H9 (cell line): ENCODE data around the gene FARP1. TPM values are rescaled to one million over a fixed set of nuclear protein-coding genes. Genes with fewer than 3 reads are reported as not detected.

Experiments
- DNase-seq: peaks from one replicate; pipeline ENCODE4 v3.0.0-alpha.2; 2017
- H2AFZ ChIP-seq: one replicate; pipeline ENCODE4 v1.6.1; 2013; ENCODE audit warnings: mild to moderate bottlenecking, low read length, control low read depth, moderate library complexity
- H2AK5ac ChIP-seq: 2 replicates; pipeline ENCODE4 v1.6.1; 2013; ENCODE audit warnings: low read length, control low read depth, mixed read lengths; ENCODE audit not compliant: insufficient read length
- H2BK120ac ChIP-seq: one replicate; pipeline ENCODE4 v1.6.1; 2013; ENCODE audit warnings: low read depth, mild to moderate bottlenecking, low read length, control low read depth, inconsistent platforms; ENCODE audit not compliant: poor library complexity, severe bottlenecking
- H2BK12ac ChIP-seq: 2 replicates; pipeline ENCODE4 v1.6.1; 2013; ENCODE audit warnings: low read length, control low read depth, mixed read lengths, low read depth; ENCODE audit not compliant: insufficient read length
- H2BK15ac ChIP-seq: 2 replicates; pipeline ENCODE4 v1.6.1; 2013; ENCODE audit warnings: low read depth, low read length, control low read depth
- H2BK20ac ChIP-seq: one replicate; pipeline ENCODE4 v1.6.1; 2013; ENCODE audit warnings: low read depth, mild to moderate bottlenecking, low read length, control low read depth, inconsistent platforms; ENCODE audit not compliant: poor library complexity, severe bottlenecking
- H2BK5ac ChIP-seq: 2 replicates; pipeline ENCODE4 v1.6.1; 2013; ENCODE audit warnings: low read length, control low read depth, mixed read lengths; ENCODE audit not compliant: insufficient read length
- H3K14ac ChIP-seq: 2 replicates; pipeline ENCODE4 v1.6.1; 2013; ENCODE audit warnings: low read length, control low read depth; ENCODE audit not compliant: insufficient read depth
- H3K18ac ChIP-seq: 2 replicates; pipeline ENCODE4 v1.6.1; 2013; ENCODE audit warnings: low read depth, mild to moderate bottlenecking, mixed read lengths, low read length, control low read depth; ENCODE audit not compliant: insufficient read length
- H3K23ac ChIP-seq: 2 replicates; pipeline ENCODE4 v1.6.1; 2013; ENCODE audit warnings: low read length, control low read depth, mixed read lengths, low read depth; ENCODE audit not compliant: insufficient read length
- H3K23me2 ChIP-seq: 2 replicates; pipeline ENCODE4 v1.6.1; 2013; ENCODE audit warnings: low read depth, mild to moderate bottlenecking, mixed read lengths, low read length, control low read depth; ENCODE audit not compliant: insufficient read length, poor library complexity, severe bottlenecking
- H3K27ac ChIP-seq: 2 replicates; pipeline ENCODE4 v1.5.1; 2013; ENCODE audit warnings: low read length, control low read depth, mixed read lengths, low read depth; ENCODE audit not compliant: insufficient read length
- H3K27me3 ChIP-seq: 2 replicates; pipeline ENCODE4 v1.6.1; 2013; ENCODE audit warnings: low read length, control low read depth, inconsistent platforms; ENCODE audit not compliant: insufficient read depth
- H3K4ac ChIP-seq: 2 replicates; pipeline ENCODE4 v1.6.1; 2013; ENCODE audit warnings: low read depth, mild to moderate bottlenecking, control low read depth, inconsistent platforms, low read length, moderate library complexity
- H3K4me1 ChIP-seq: 2 replicates; pipeline ENCODE4 v1.6.1; 2013; ENCODE audit warnings: low read length, control low read depth, inconsistent platforms; ENCODE audit not compliant: insufficient read depth
- H3K4me2 ChIP-seq: 2 replicates; pipeline ENCODE4 v1.6.1; 2013; ENCODE audit warnings: low read length, control low read depth, mixed read lengths; ENCODE audit not compliant: insufficient read length, insufficient read depth
- H3K56ac ChIP-seq: 2 replicates; pipeline ENCODE4 v1.6.1; 2013; ENCODE audit warnings: low read depth, mild to moderate bottlenecking, mixed read lengths, low read length, control low read depth; ENCODE audit not compliant: insufficient read length
- H3K79me1 ChIP-seq: 2 replicates; pipeline ENCODE4 v1.6.1; 2013; ENCODE audit warnings: low read depth, mild to moderate bottlenecking, moderate library complexity, low read length, control low read depth, inconsistent platforms; ENCODE audit not compliant: insufficient read depth, poor library complexity, severe bottlenecking
- H3K79me2 ChIP-seq: 2 replicates; pipeline ENCODE4 v1.6.1; 2013; ENCODE audit warnings: low read length, control low read depth, inconsistent platforms; ENCODE audit not compliant: insufficient read depth
- H3K9ac ChIP-seq: 2 replicates; pipeline ENCODE4 v1.6.1; 2013; ENCODE audit warnings: low read length, control low read depth, mixed read lengths; ENCODE audit not compliant: insufficient read length; ENCODE audit errors: extremely low read depth
- H3K9me3 ChIP-seq: one replicate; pipeline ENCODE4 v1.6.1; 2013; ENCODE audit warnings: low read depth, low read length, inconsistent platforms; ENCODE audit not compliant: control insufficient read depth
- H3T11ph ChIP-seq: one replicate; pipeline ENCODE4 v1.6.1; 2013; ENCODE audit warnings: mild to moderate bottlenecking, low read length, control low read depth, inconsistent platforms
- H4K20me1 ChIP-seq: one replicate; pipeline ENCODE4 v1.6.1; 2013; ENCODE audit not compliant: control insufficient read depth, insufficient read length, insufficient read depth
- H4K5ac ChIP-seq: 2 replicates; pipeline ENCODE4 v1.6.1; 2013; ENCODE audit warnings: low read depth, mild to moderate bottlenecking, mixed read lengths, low read length, control low read depth; ENCODE audit not compliant: insufficient read length
- H4K8ac ChIP-seq: replicated peaks from 2 replicates; pipeline ENCODE4 v1.6.1; 2013; ENCODE audit warnings: low read length, control low read depth, mixed read lengths, low read depth; ENCODE audit not compliant: insufficient read length
- H4K91ac ChIP-seq: 2 replicates; pipeline ENCODE4 v1.6.1; 2013; ENCODE audit warnings: low read depth, mild to moderate bottlenecking, moderate library complexity, mixed read lengths, low read length, control low read depth; ENCODE audit not compliant: insufficient read length
- H3K27ac Mint-ChIP-seq, 3 experiments: 2 replicates in 2 of 3; 3 replicates in 1 of 3; pipeline ENCODE4 v1.8.0; 2020 to 2021; ENCODE audit warnings: mixed read lengths in 3 of 3, mild to moderate bottlenecking in 1 of 3, moderate library complexity in 1 of 3
- H3K27me3 Mint-ChIP-seq: 2 replicates; pipeline ENCODE4 v1.8.0; 2021; ENCODE audit warnings: low read depth, mild to moderate bottlenecking, moderate library complexity, mixed read lengths
- H3K36me3 Mint-ChIP-seq, 3 experiments: 2 replicates in 2 of 3; 3 replicates in 1 of 3; pipeline ENCODE4 v1.8.0; 2020 to 2021; ENCODE audit warnings: low read depth in 3 of 3, mixed read lengths in 3 of 3; ENCODE audit not compliant: insufficient read depth in 1 of 3
- H3K4me1 Mint-ChIP-seq, 2 experiments: 2 replicates each; pipeline ENCODE4 v1.8.0; 2020; ENCODE audit warnings: mixed read lengths in 2 of 2
- H3K4me3 Mint-ChIP-seq, 2 experiments: 2 replicates in 1 of 2; 3 replicates in 1 of 2; pipeline ENCODE4 v1.8.0; 2020 to 2021; ENCODE audit warnings: mild to moderate bottlenecking in 2 of 2, mixed read lengths in 2 of 2, moderate library complexity in 1 of 2
- H3K9me3 Mint-ChIP-seq, 2 experiments: 2 replicates in 1 of 2; 3 replicates in 1 of 2; pipeline ENCODE4 v1.8.0; 2020; ENCODE audit warnings: mild to moderate bottlenecking in 2 of 2, mixed read lengths in 2 of 2, moderate library complexity in 1 of 2
- WGBS: extraction: QIAGEN DNeasy Blood & Tissue Kit; methylation state at CpG from one replicate; pipeline ENCODE4 v1.1.7; 2013; ENCODE audit warnings: missing lambda C conversion rate, low lambda C conversion rate, mixed read lengths; ENCODE audit not compliant: insufficient read length; ENCODE audit errors: extremely low coverage; 5-methylcytosine and 5-hydroxymethylcytosine counted together
- total RNA-seq: library from RNA; stranded (reverse); gene quantifications from 2 replicates; pipeline ENCODE4 v1.2.1, GENCODE V29; 2021
- TF ChIP-seq, protein P1 (sequence below): fragments of 200-600 bp; sonication (generic); conservative IDR thresholded peaks from 3 replicates; pipeline ENCODE4 v1.8.0; 2021; ENCODE audit warnings: antibody characterized with exemption, mild to moderate bottlenecking

Gene FARP1
- total RNA-seq, 1 experiment from 2014 or later = 95.9 TPM

DNA sequence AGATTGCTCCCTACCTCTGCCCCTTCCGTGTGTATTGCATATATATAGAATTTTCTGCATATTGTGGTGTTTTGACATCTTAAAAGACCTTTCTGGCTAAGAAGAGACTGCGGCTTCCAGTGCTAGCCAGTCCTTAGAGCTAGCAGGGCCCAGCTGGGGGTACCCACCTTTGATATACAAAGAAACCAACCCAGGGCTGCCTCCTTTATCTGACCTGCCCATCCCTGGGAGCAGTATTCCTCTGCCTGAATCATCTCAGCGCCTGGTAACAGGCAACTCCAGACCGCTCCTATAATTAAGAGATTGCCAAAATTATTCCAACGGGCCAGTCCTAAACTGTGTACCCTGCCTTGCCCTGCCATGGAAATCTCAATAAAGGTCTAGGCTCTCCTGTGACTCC, 220.4 kb downstream of the FARP1 start:
- peaks cover 15 to 19% of the 10 kb centered on the region in 2 experiments for H3K4me1 Mint-ChIP-seq

More for the DNA sequence above, 220.4 kb downstream of the FARP1 start:
- no peaks in the 10 kb centered on the region for H3K9me3 Mint-ChIP-seq
- Histone ChIP-seq H3K79me1 (no peaks in the 10 kb centered on the region), H4K5ac (no peak overlapping the region), H3K27ac (no peak overlapping the region), H2BK5ac (no peak overlapping the region), H3K56ac (no peak overlapping the region), H3K4ac (no peak overlapping the region), H4K91ac (no peak overlapping the region), H3T11ph (no peak overlapping the region), H3K18ac (no peak overlapping the region), H3K9me3 (no peaks in the 10 kb centered on the region), H3K27me3 (no peaks in the 10 kb centered on the region), H3K79me2 (no peaks in the 10 kb centered on the region), H3K9ac (no peak overlapping the region), H2AFZ (no peak overlapping the region), H3K23ac (no peak overlapping the region), H3K23me2 (no peaks in the 10 kb centered on the region), H3K4me2 (no peak overlapping the region), H2BK20ac (no peak overlapping the region), H3K14ac (no peak overlapping the region), H2BK120ac (no peak overlapping the region), H4K20me1 (no peaks in the 10 kb centered on the region), H2AK5ac (no peak overlapping the region), H2BK15ac (no peak overlapping the region), H3K4me1 (no peaks in the 10 kb centered on the region), H2BK12ac (no peak overlapping the region), H4K8ac (no peak overlapping the region)
- no peak overlapping the region for H3K4me3 Mint-ChIP-seq
- WGBS = no CpG with 5 or more reads among the region's 5 CpGs
- no peak overlapping the region; a peak in 1 of 7 replicates for H3K27ac Mint-ChIP-seq
- DNase-seq = no peak
- H3K36me3 Mint-ChIP-seq = peaks cover 1 to 6% (median 3%) of the 10 kb centered on the region in 3 experiments; a peak in 6 of 7 replicates
- H3K27me3 Mint-ChIP-seq = no peaks in the 10 kb centered on the region
- TF ChIP-seq, protein P1, sequence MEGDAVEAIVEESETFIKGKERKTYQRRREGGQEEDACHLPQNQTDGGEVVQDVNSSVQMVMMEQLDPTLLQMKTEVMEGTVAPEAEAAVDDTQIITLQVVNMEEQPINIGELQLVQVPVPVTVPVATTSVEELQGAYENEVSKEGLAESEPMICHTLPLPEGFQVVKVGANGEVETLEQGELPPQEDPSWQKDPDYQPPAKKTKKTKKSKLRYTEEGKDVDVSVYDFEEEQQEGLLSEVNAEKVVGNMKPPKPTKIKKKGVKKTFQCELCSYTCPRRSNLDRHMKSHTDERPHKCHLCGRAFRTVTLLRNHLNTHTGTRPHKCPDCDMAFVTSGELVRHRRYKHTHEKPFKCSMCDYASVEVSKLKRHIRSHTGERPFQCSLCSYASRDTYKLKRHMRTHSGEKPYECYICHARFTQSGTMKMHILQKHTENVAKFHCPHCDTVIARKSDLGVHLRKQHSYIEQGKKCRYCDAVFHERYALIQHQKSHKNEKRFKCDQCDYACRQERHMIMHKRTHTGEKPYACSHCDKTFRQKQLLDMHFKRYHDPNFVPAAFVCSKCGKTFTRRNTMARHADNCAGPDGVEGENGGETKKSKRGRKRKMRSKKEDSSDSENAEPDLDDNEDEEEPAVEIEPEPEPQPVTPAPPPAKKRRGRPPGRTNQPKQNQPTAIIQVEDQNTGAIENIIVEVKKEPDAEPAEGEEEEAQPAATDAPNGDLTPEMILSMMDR = no peak
